Measurements from ENCODE around the gene MARCHF10.
A peak's percentile ranks its signal among the peaks of the same experiment; 100 is the strongest.
"Not testable (repeated sequence)": the region's sequence is repeated elsewhere in the genome, so short reads cannot be mapped to it uniquely, and the experiment has no call there.

MARCHF10 gene

DNA sequence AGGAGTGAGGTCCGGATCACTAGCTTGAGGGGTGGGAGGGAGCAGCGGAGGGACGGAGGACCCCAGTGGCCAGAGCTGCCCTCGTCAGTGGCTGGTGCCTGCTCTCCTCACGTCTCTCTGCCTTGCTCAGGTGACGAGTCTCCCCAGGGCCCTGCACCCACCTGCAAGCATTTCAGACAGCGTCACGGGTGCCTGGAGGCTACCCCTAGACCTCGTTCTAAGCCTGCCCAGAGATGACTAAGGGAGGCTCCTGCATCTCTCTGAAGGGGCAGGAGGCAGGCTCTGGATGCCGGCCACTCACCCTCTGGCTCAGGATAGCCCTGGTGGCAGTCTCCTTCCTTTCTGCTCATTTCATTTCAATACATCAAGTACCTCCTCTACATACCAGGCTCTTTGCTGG is 111.9 kb downstream of the MARCHF10 start:
- H2AFZ ChIP-seq (ENCODE audit: low read depth, low read length) = no peak overlapping the region
- H3K4me1 ChIP-seq (ENCODE audit: low read length) = peaks cover 3% of the 10 kb centered on the region
- H3K27me3 ChIP-seq (ENCODE audit: low read depth, low read length) = no peaks in the 10 kb centered on the region
- no peak overlapping the region for H3K27ac ChIP-seq (ENCODE audit: low read length)
- no peak overlapping the region for H3K4me3 ChIP-seq (ENCODE audit: low read length)
- no peak overlapping the region for H3K4me2 ChIP-seq (ENCODE audit: low read length)
- no peaks in the 10 kb centered on the region for H3K79me2 ChIP-seq (ENCODE audit: low read length)
- TF ChIP-seq, protein P1, sequence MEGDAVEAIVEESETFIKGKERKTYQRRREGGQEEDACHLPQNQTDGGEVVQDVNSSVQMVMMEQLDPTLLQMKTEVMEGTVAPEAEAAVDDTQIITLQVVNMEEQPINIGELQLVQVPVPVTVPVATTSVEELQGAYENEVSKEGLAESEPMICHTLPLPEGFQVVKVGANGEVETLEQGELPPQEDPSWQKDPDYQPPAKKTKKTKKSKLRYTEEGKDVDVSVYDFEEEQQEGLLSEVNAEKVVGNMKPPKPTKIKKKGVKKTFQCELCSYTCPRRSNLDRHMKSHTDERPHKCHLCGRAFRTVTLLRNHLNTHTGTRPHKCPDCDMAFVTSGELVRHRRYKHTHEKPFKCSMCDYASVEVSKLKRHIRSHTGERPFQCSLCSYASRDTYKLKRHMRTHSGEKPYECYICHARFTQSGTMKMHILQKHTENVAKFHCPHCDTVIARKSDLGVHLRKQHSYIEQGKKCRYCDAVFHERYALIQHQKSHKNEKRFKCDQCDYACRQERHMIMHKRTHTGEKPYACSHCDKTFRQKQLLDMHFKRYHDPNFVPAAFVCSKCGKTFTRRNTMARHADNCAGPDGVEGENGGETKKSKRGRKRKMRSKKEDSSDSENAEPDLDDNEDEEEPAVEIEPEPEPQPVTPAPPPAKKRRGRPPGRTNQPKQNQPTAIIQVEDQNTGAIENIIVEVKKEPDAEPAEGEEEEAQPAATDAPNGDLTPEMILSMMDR (IDR thresholded peaks at IDR 0.05; ENCODE audit: low read depth, low read length) = no peak
- TF ChIP-seq EZH2phosphoT487 (IDR thresholded peaks at IDR 0.05; ENCODE audit: low read depth) = no peak
- no peaks in the 10 kb centered on the region for H3K36me3 ChIP-seq (replicated peaks; ENCODE audit: low read depth, low read length)
- no peaks in the 10 kb centered on the region for H3K9me3 ChIP-seq (ENCODE audit: insufficient read depth, low read length)
- no peak overlapping the region for H3K9ac ChIP-seq (ENCODE audit: low read length)
- no peaks in the 10 kb centered on the region for H4K20me1 ChIP-seq (ENCODE audit: insufficient read depth, low read length)

DNA sequence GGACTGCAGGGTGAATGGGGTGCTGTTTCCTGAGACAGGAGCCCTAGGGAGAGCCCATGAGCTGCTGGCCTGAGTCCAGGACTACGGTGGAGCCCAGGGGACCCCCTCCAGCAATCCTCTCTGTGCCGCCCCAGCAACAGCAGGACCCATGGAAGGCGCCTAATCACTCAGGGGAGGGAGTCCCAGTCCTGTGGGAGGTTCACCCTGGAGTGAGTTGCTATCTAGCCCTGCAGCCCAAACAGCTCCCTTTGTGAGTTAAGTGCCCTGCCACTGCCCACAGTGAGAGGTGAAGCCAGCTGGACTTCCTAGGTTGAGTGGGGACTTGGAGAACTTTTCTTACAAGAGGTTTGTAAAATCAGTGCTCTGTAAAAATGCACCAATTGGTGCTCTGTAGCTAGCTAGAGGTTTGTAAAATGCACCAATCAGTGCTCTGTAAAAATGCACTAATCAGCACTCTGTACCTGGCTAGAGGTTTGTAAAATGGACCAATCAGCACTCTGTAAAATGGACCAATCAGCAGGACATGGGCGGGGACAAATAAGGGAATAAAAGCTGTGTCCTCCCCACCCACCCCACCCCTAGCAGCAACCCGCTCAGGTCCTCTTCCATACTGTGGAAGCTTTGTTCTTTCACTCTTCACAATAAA is 112.9 kb downstream of the MARCHF10 start:
- H3K4me1 ChIP-seq (ENCODE audit: low read length); H3K9ac ChIP-seq (ENCODE audit: low read length); H3K36me3 ChIP-seq (replicated peaks; ENCODE audit: low read depth, low read length); H3K27me3 ChIP-seq (ENCODE audit: low read depth, low read length); H3K27ac ChIP-seq (ENCODE audit: low read length); H3K4me3 ChIP-seq (ENCODE audit: low read length); H3K9me3 ChIP-seq (ENCODE audit: insufficient read depth, low read length); H3K79me2 ChIP-seq (ENCODE audit: low read length); H4K20me1 ChIP-seq (ENCODE audit: insufficient read depth, low read length); H2AFZ ChIP-seq (ENCODE audit: low read depth, low read length); H3K4me2 ChIP-seq (ENCODE audit: low read length): not testable (repeated sequence)

DNA sequence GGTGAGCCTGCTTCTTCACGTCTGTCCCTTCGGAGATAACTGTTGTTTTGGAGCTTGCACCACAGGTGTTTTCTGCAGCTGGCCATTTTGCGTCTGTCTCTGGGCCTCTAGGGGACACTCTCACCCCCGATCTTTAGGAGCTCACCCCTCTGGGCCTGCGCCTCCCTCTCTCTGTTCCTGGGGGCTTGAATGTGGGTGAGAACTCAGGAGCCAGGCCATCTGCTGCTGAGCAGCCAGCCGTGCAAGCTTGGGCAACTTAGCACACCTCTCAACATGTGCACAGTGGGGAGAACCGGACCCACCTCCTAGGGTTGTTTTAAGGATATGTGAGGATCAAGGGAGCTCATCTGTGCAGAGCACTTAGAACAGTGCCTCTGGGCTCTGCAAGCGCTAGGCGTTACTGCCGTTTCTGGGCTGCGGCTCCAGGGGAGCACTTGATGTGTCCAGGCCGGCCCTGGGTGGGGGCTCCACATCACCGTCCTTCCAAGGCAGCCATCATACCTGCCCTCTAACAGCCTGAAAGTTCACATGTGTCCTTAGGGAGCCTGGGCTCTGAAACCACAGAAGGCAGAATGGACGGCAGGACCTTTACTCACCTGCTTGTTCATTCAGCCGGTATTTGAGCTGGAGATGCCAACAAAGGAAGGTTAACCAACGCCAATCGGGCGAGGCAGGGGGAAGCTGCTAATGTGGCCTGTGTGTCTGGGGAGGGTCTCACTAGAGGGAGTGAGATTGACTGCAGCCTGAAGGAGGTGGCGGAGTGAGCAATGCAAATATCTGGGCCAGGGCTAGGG is 114.3 kb downstream of the MARCHF10 start:
- Histone ChIP-seq H4K20me1 (ENCODE audit: insufficient read depth, low read length) (no peaks in the 10 kb centered on the region), H3K27ac (ENCODE audit: low read length) (no peak overlapping the region)

DNA sequence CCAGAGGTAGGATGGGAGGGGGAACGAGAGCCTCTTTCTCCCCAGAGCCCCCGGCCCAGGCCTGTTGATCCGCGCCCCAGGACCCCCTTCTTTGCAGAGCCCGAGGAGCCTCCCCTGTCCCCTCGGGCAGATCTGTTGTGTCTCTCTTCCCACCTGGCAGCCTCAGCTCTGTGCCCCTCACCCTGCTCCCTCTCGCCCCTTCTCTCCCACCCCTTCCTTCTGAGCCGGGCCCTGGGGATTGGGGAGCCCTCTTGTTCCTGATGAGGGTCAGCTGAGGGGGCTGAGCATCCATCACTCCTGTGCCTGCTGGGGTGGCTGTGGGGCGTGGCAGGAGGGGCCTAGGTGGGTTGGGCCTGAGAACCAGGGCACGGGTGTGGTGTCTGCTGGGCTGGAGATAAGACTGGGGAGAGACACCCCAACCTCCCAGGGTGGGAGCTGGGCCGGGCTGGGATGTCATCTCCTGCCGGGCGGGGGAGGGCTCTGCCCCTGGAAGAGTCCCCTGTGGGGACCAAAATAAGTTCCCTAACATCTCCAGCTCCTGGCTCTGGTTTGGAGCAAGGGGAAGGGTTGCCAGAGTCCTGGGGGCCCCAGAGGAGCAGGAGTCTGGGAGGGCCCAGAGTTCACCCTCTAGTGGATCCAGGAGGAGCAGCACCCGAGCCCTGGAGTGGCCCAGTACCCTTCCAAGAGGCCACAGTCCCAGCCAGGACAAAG is 115.2 kb downstream of the MARCHF10 start:
- Histone ChIP-seq H3K27me3 (ENCODE audit: low read depth, low read length) (no peaks in the 10 kb centered on the region), H2AFZ (ENCODE audit: low read depth, low read length) (no peak overlapping the region), H3K79me2 (ENCODE audit: low read length) (no peaks in the 10 kb centered on the region), H4K20me1 (ENCODE audit: insufficient read depth, low read length) (no peaks in the 10 kb centered on the region), H3K4me1 (ENCODE audit: low read length) (no peaks in the 10 kb centered on the region), H3K4me3 (ENCODE audit: low read length) (no peak overlapping the region), H3K27ac (ENCODE audit: low read length) (no peak overlapping the region), H3K9ac (ENCODE audit: low read length) (no peak overlapping the region), H3K4me2 (ENCODE audit: low read length) (no peak overlapping the region), H3K9me3 (ENCODE audit: insufficient read depth, low read length) (no peaks in the 10 kb centered on the region), H3K36me3 (replicated peaks; ENCODE audit: low read depth, low read length) (no peaks in the 10 kb centered on the region)
- TF ChIP-seq, protein P1 (IDR thresholded peaks at IDR 0.05; ENCODE audit: low read depth, low read length) = peak; percentile 21
- TF ChIP-seq EZH2phosphoT487 (IDR thresholded peaks at IDR 0.05; ENCODE audit: low read depth) = no peak

More for the DNA sequence above, 114.3 kb downstream of the MARCHF10 start:
- no peak overlapping the region for H3K9ac ChIP-seq (ENCODE audit: low read length)
- H2AFZ ChIP-seq (ENCODE audit: low read depth, low read length) = no peak overlapping the region
- no peaks in the 10 kb centered on the region for H3K4me1 ChIP-seq (ENCODE audit: low read length)
- TF ChIP-seq, protein P1 (IDR thresholded peaks at IDR 0.05; ENCODE audit: low read depth, low read length) = no peak
- no peak for TF ChIP-seq EZH2phosphoT487 (IDR thresholded peaks at IDR 0.05; ENCODE audit: low read depth)
- H3K36me3 ChIP-seq (replicated peaks; ENCODE audit: low read depth, low read length) = no peaks in the 10 kb centered on the region
- H3K27me3 ChIP-seq (ENCODE audit: low read depth, low read length) = no peaks in the 10 kb centered on the region
- H3K79me2 ChIP-seq (ENCODE audit: low read length) = no peaks in the 10 kb centered on the region
- no peak overlapping the region for H3K4me2 ChIP-seq (ENCODE audit: low read length)
- no peak overlapping the region for H3K4me3 ChIP-seq (ENCODE audit: low read length)
- no peaks in the 10 kb centered on the region for H3K9me3 ChIP-seq (ENCODE audit: insufficient read depth, low read length)

All from OCI-LY3 (cell line).